ENCODE measurements around the gene VPS54. TPM values are rescaled to one million over a fixed set of nuclear protein-coding genes. Genes with fewer than 3 reads are reported as not detected.

Gene VPS54
- total and polyA plus RNA-seq, 9 of the 15 experiments (the other 6 are each of a cell fraction or from before 2014, with no cell fraction given), result 4.9 to 23.2 (median 13.2) TPM

GRCh38 chr2:64019083-64019974, at the start of gene VPS54 (continued):
- TF ChIP-seq MTA2 (IDR thresholded peaks at IDR 0.05; ENCODE audit: low read depth), result peak; percentile 36; the same call in 1 of the 2 replicates
- TF ChIP-seq ELK1 (CRISPR knock-in tag; IDR thresholded peaks at IDR 0.05), result no peak
- TF ChIP-seq RNF2 (IDR thresholded peaks at IDR 0.05), result no peak
- TF ChIP-seq ZNF785 (CRISPR knock-in tag; IDR thresholded peaks at IDR 0.05), result no peak
- no peak for TF ChIP-seq SLC30A9 (CRISPR knock-in tag; IDR thresholded peaks at IDR 0.05)
- no peak for TF ChIP-seq ZNF518B (CRISPR knock-in tag; IDR thresholded peaks at IDR 0.05)
- TF ChIP-seq ZNF407 (IDR thresholded peaks at IDR 0.05; ENCODE audit: low read depth), result no peak; the same call in 1 of the 2 replicates
- TF ChIP-seq ETV6 (IDR thresholded peaks at IDR 0.05; ENCODE audit: borderline replicate concordance in 1 of 2, low read depth in 2 of 2, low read length in 1 of 2), result no peak
- TF ChIP-seq ETV6 (CRISPR knock-in tag; IDR thresholded peaks at IDR 0.05; ENCODE audit: borderline replicate concordance), result no peak
- TF ChIP-seq RBM39 (optimal IDR thresholded peaks at IDR 0.05; ENCODE audit: low read depth, low read length), result no peak
- TF ChIP-seq ZNF165 (CRISPR knock-in tag; IDR thresholded peaks at IDR 0.05; ENCODE audit: borderline replicate concordance), result no peak
- no peak for TF ChIP-seq ZNF76 (CRISPR knock-in tag; IDR thresholded peaks at IDR 0.05; ENCODE audit: borderline replicate concordance)
- peak; percentile 42; the same call in 1 of the 2 replicates for TF ChIP-seq BRD4 (IDR thresholded peaks at IDR 0.05)
- no peak for TF ChIP-seq MTF1 (CRISPR knock-in tag; IDR thresholded peaks at IDR 0.05; ENCODE audit: borderline replicate concordance)
- no peak for TF ChIP-seq SNAPC5 (CRISPR knock-in tag; IDR thresholded peaks at IDR 0.05)

Measured in K562 (cell line).